Hematopoietic multipotent progenitor cell treated with erythropoietin and hydrocortisone succinate and interleukin-3 and kit ligand, for 8 days (in vitro differentiated cells): ENCODE data around the gene CC2D2A.

Source experiments
- DNase-seq: peaks from one replicate; pipeline ENCODE4 v3.0.0-alpha.2; 2015

Gene CC2D2A

GRCh38 chr4:15521442-15522039 is 51.9 kb downstream of the CC2D2A start:
- no peak for DNase-seq

GRCh38 chr4:15525080-15525479 is 55.4 kb downstream of the CC2D2A start:
- DNase-seq = no peak

GRCh38 chr4:15526924-15527592 is 57.4 kb downstream of the CC2D2A start:
- DNase-seq = no peak

GRCh38 chr4:15531792-15532191 is 62.1 kb downstream of the CC2D2A start:
- DNase-seq = peak; percentile 69

DNA sequence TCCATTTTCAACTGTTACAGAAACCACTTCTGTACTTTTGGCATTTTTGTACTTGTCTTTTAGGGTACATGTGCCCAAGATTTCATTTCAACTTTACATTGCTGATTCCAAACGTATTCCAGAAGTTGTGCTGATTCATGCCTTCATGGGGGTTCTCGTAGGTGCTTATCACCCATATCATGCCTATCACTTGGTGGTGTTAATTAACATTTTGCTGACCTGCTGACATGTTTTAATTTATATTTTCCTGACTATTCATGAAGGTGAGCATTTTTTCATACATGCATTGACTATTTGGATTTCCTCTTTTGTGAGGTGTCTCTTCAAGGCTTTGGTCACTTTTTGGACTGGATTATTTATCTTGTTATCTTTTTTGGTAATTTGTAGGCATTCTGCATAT is 64.1 kb downstream of the CC2D2A start:
- DNase-seq = no peak

DNA sequence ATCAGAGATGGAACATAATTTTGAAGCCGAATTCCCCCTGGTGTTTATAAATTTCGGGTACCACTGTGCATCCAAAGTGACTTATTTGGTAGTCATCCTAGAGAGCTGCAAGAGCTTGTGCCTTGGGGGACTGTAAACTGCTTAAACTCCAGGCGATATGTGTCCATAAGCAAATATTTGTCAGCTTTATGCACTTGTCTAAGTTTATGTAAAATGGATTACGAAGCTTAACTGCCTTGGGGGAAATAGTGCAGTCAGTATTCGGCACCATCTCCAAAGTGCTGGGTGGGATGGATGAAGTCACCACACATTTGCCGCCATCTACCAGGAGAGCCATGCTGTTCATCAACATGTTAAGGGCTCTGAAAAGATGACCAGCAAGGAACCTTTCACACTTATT is 65.9 kb downstream of the CC2D2A start:
- no peak for DNase-seq

DNA sequence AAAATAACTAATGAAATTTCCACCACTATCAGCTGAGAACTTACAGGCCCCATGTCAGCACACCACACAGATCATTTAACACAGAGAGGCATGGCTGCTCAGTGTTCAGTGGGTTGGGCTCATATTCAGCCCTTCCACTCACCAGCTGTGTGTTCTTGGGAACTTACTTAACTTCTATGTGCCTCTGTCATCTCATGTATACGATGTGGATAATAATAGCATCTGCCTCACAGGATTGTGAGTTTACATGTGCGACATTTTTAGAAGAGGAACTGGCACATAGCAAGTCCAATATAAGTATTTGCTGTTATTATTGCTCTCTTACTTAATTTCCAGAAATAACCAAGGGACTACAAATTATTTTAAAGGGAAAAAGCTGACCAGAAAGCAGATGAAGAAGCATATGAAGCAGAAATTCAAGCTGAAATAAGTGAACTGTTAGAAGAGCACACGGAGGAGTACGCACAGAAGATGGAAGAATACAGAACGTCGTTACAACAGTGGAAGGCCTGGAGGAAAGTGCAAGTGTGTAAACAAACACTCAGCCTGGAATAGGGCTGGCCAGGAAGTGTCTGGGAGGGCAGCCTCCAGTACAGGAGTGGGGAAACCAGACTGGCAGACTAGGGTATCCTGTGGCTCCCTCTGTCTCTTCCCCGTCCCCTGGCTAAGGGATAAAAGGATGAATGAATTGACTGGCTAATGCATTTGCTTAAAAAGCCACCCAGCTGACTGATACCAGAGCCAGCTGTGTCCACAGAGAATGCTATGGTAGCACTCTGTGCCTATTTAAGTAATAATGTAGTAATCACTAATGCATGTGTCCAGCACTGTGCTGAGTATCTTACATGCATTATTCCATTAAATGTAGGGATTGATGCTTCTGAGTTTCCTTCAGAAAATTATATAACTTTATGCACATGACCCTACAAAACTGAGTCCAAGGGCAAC is 67.1 kb downstream of the CC2D2A start:
- no peak for DNase-seq

GRCh38 chr4:15541941-15542340 is 72.3 kb downstream of the CC2D2A start:
- no peak for DNase-seq

- no peak for DNase-seq
Observed at GRCh38 chr4:15542760-15543159, 73.1 kb downstream of the CC2D2A start.

DNA sequence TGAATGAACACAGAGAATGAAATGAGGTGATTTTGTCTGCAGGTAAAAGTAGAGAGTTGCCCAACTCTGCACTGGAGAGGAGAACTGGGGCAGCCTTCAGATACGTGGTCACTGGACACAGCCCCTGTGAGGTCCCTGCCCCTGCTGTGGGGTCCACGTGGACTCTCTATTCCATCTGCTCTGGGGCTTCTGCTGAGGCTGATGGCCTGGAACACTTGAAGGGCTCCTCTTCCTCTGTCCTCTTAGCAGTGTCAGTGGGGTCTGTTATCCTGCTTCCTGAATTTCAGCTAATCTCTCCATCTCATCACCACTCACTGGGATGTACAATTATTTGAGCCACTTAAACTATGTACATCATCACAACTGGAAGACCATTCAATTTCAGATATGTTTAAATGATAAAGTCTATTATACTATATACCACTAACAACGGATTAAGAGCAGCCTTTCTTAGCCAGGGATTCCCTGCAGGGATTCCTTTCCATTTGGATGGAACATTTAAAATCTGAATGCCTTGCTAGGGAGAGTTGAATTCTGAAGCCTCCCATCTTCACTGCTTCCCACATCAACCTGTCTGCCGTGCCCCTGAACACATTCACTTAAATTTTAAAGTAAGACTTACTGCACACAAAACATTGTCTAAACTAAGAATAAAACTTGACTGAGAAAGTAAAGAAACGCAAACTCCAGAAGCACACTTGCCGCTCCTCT is 74.0 kb downstream of the CC2D2A start:
- no peak for DNase-seq

- DNase-seq = no peak
Observed at GRCh38 chr4:15544248-15544729, 74.6 kb downstream of the CC2D2A start.

GRCh38 chr4:15545371-15545770 is 75.7 kb downstream of the CC2D2A start:
- DNase-seq = no peak

- DNase-seq = no peak
Observed at GRCh38 chr4:15547392-15547791, 77.7 kb downstream of the CC2D2A start.

- DNase-seq = no peak
Observed at GRCh38 chr4:15550491-15550890, 80.8 kb downstream of the CC2D2A start.

DNA sequence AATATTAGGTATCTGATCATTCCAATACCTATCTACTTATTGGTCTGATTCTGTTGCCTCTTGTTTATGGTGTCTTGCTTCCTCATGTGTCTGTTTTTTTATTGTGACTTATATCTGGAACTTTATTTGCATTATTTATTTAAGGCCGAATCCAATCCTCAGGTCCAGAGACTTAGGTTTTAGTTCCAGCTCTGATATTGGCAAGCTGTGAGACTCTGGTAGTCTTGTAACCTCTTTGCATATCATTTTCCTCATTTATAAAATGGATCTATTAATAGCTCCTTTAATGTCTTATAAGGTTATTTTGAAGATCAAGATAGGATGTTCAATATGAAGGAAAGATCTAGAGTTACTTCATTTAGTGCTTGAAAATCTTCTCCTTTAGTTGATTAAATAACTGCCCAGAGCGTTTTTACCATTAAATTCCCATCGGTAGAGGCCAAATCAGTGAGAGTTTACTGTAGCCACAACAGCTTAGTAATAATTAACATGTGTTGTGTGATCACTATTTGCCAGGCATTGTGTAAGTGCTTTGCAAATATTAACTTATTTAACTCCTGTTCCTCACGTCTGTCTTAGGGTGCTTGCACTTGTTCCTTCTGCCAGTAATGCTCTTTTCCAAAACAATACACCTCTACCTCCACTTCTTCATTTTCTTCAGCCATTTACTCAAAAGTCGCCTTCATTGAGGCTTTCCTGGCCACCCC is 82.2 kb downstream of the CC2D2A start:
- no peak for DNase-seq

- no peak for DNase-seq
Observed at GRCh38 chr4:15552557-15553362, 83.1 kb downstream of the CC2D2A start.

DNA sequence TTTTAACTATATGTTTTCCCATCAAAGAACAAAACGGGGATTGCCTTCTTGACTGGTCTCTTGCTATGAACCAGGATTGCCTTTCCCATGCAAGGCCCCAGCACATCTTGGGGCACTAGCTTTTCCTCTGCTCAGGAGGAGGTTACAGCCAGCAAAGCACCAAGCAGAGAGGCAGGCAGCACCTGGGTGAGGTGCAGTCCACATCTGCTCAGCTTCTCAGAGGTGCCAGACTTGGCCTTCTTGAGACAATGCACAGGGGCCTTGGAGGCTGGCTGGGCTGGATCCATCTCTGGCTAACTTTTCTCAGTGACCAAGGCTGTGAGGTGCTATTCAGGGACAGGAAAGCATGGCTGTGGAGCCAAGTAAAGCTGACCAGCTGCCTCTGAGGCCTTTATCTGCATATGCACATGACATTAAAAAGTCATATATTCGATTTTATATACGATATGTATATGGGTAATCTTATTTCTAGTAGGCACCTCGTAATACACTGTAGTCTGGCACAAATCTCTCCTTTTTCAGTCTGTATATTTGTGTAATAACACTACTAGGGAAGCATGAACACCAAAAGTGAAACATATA is 86.9 kb downstream of the CC2D2A start:
- no peak for DNase-seq

DNA sequence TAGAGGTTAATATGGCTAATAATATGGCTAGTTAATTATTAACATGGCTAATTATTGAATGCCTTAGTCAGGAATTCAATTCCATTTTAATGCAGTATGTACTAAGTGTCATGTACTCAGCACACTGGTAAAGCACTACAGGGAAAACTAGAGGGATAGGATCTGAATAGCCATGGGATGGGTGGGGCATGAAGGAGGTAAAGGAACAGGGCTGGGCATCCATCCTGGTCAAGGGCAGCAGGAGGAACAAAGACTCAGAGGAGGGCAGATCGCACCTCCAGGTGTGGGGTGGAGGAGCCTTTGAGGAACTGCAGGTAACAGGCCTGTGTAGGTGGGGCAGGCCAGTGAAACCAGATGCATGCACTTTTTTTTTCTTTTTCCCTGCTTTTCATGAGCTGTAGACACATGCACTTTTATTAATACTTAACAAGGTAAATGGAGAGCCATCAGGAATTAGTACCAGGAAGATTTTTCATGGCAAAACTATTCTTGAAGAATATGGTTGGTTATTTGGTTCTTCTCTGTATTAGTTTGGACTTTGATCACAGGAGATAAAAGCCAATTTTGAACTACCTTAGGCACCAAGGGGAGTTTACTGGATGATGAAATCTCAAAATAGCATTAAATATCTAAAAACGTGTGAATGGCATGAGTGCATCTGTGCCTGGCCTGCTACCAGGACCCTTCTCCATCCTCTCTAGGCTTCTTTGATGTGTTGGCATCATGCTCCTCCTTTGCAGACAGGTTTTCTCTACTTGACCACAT is 88.3 kb downstream of the CC2D2A start:
- no peak for DNase-seq

DNA sequence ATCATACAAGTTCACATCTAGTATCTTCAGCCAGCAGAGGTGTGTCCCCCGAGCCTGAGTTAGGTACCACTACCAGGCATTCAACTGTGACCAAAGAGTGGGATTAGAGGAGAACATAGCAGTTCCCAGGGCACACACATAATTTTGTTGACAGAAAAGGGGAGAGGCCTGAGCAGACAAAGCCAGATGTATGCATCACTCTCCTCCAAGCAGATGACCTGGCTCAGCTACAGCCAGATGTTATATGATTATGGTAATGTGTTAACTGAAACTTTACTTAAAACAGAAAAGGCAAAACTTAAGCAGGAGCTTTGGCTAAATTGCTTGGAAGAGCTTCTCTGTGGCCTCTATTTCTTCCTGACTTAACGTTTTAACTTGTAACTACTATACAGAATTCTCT is 88.9 kb downstream of the CC2D2A start:
- no peak for DNase-seq

DNA sequence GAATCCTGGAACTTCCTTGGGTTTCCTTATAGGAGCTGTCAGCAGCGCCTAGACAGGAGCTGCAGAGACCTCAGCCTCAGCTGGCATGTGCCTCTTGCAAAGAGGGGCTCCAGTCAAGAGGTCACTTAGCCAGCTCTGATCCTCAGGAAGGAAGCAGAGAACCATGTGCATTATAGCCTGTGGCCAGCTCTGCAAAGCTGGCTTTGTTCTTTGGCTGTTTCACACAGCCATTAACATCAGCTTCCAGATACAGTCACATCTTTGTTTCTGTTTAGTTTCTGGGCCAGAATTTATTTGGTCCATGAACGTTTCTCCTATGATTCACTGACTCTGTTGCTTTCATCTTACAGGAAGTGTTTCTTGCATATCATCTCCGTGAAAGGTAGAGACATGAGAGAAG is 92.4 kb downstream of the CC2D2A start:
- no peak for DNase-seq
